WTC11 (cell line): ENCODE data around the gene JMJD4. TPM values are rescaled to one million over a fixed set of nuclear protein-coding genes. Genes with fewer than 3 reads are reported as not detected.

Source experiments
- ATAC-seq: fragments of 200-7000 bp; cut with Tn5 transposase; 2 replicates; pipeline ENCODE4 v1.10.0; 2021; ENCODE audit warnings: mild to moderate bottlenecking, moderate library complexity
- CTCF ChIA-PET: fragments of 300-600 bp; sonication (Branson Sonifier 250); formaldehyde crosslinking; loops from one replicate; lab custom pipeline; 2021; ENCODE audit warnings: antibody characterized with exemption; lab: Charles Lee
- POLR2A ChIA-PET: fragments of 350-600 bp; sonication (Branson Sonifier 250); formaldehyde crosslinking; loops from one replicate; lab custom pipeline; 2021; ENCODE audit warnings: antibody characterized with exemption; lab: Charles Lee
- DNase-seq: peaks from one replicate; pipeline ENCODE4 v3.0.0; 2021; ENCODE audit warnings: low spot score
- H3K27ac Mint-ChIP-seq: 2 replicates; pipeline ENCODE4 v1.8.0; 2021; ENCODE audit warnings: mixed read lengths
- H3K27me3 Mint-ChIP-seq: 2 replicates; pipeline ENCODE4 v1.8.0; 2021; ENCODE audit warnings: low read depth, mild to moderate bottlenecking, moderate library complexity, mixed read lengths
- H3K36me3 Mint-ChIP-seq: 2 replicates; pipeline ENCODE4 v1.8.0; 2021; ENCODE audit warnings: mixed read lengths
- H3K4me1 Mint-ChIP-seq: 2 replicates; pipeline ENCODE4 v1.8.0; 2022; ENCODE audit warnings: mixed read lengths
- H3K4me3 Mint-ChIP-seq: 2 replicates; pipeline ENCODE4 v1.8.0; 2021; ENCODE audit warnings: mild to moderate bottlenecking, moderate library complexity, mixed read lengths
- H3K9me3 Mint-ChIP-seq: 2 replicates; pipeline ENCODE4 v1.8.0; 2021; ENCODE audit warnings: mixed read lengths
- ARID4B ChIP-seq: sonication (generic); formaldehyde crosslinking; IDR thresholded peaks from 2 replicates; pipeline ENCODE4 v1.8.0; 2023; ENCODE audit warnings: missing genetic modification reagents, mild to moderate bottlenecking, borderline replicate concordance
- ATF1 ChIP-seq: sonication (generic); formaldehyde crosslinking; IDR thresholded peaks from 2 replicates; pipeline ENCODE4 v1.8.1; 2023; ENCODE audit warnings: mild to moderate bottlenecking, moderate library complexity, missing genetic modification reagents
- CBFB ChIP-seq: sonication (generic); formaldehyde crosslinking; IDR thresholded peaks from 2 replicates; pipeline ENCODE4 v1.8.1; 2022; ENCODE audit warnings: mild to moderate bottlenecking, low read depth, missing genetic modification reagents
- CTCF ChIP-seq: fragments of 200-600 bp; IDR thresholded peaks from 2 replicates; pipeline ENCODE4 v1.8.0; 2022; ENCODE audit warnings: antibody characterized with exemption
- FOXK1 ChIP-seq: sonication (generic); formaldehyde crosslinking; IDR thresholded peaks from 2 replicates; pipeline ENCODE4 v1.8.0; 2022; ENCODE audit warnings: mild to moderate bottlenecking, moderate library complexity, missing genetic modification reagents
- GABPB1 ChIP-seq: sonication (generic); formaldehyde crosslinking; IDR thresholded peaks from 2 replicates; pipeline ENCODE4 v1.8.1; 2023; ENCODE audit warnings: mild to moderate bottlenecking, missing genetic modification reagents
- GTF2I ChIP-seq: fragments of 250-450 bp; sonication (Bioruptor Pico); conservative IDR thresholded peaks from 2 replicates; pipeline ENCODE4 v1.4.0; 2021; ENCODE audit warnings: mild to moderate bottlenecking
- JAZF1 ChIP-seq: fragments of 250-450 bp; sonication (Bioruptor Pico); IDR thresholded peaks from 2 replicates; pipeline ENCODE4 v1.9.0; 2021; ENCODE audit warnings: moderate library complexity, mild to moderate bottlenecking, inconsistent platforms
- KAT7 ChIP-seq: sonication (generic); formaldehyde crosslinking; IDR thresholded peaks from 2 replicates; pipeline ENCODE4 v1.8.1; 2023; ENCODE audit warnings: missing genetic modification reagents, mild to moderate bottlenecking, borderline replicate concordance
- NFATC4 ChIP-seq: fragments of 250-450 bp; sonication (Bioruptor Pico); IDR thresholded peaks from 2 replicates; pipeline ENCODE4 v1.9.0; 2021; ENCODE audit warnings: mild to moderate bottlenecking
- RELA ChIP-seq: sonication (generic); formaldehyde crosslinking; IDR thresholded peaks from 2 replicates; pipeline ENCODE4 v1.8.1; 2022; ENCODE audit warnings: missing genetic modification reagents, mild to moderate bottlenecking, borderline replicate concordance
- RORB ChIP-seq: fragments of 250-450 bp; sonication (Bioruptor Pico); IDR thresholded peaks from 2 replicates; pipeline ENCODE4 v1.9.0; 2021; ENCODE audit warnings: mild to moderate bottlenecking
- ZNF532 ChIP-seq: fragments of 250-450 bp; sonication (Bioruptor Pico); IDR thresholded peaks from 2 replicates; pipeline ENCODE4 v1.9.0; 2021; ENCODE audit warnings: mild to moderate bottlenecking, borderline replicate concordance
- total RNA-seq: library from RNA; stranded (reverse); gene quantifications from 3 replicates; pipeline ENCODE4 v1.2.3, GENCODE V29; 2021
- TF ChIP-seq, protein P1 (sequence below): sonication (generic); formaldehyde crosslinking; conservative IDR thresholded peaks from 2 replicates; pipeline ENCODE4 v1.8.1; 2022; ENCODE audit warnings: mild to moderate bottlenecking, missing genetic modification reagents
- TF ChIP-seq, protein P2 (sequence below): sonication (generic); formaldehyde crosslinking; IDR thresholded peaks from 2 replicates; pipeline ENCODE4 v1.8.1; 2023; ENCODE audit warnings: mild to moderate bottlenecking, missing genetic modification reagents, moderate library complexity

Gene JMJD4
- total RNA-seq, 1 experiment from 2014 or later: 13.7 TPM

DNA sequence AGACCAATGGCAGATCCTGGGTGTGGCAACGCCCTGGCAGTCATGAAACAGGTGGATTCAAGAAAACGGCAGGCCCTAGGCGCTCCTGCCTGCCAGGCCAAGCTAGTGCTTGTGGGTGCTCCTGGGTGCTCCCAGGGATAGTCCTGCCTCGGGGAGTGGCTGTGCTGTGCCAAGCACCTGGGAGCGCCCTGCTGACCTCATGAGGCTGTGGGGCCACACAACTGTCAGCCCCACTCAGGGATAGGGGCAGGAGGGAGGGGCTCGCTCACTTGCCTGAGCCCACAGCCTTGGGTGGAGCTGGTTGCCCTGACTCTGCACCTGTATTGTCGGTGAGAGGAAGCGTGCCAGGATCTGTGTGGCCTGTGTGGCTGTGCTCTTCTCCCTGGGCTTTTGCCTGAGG is 9.6 kb upstream of the JMJD4 start (continued):
- TF ChIP-seq ZNF532 (CRISPR knock-in tag) (no peak), RELA (no peak), RORB (no peak), GTF2I (CRISPR knock-in tag) (no peak)

GRCh38 chr1:227742738-227743715 is 7.9 kb upstream of the JMJD4 start:
- CTCF ChIA-PET: interaction anchor here (1.7 to 3.2 kb wide), 2 partner anchors 13 to 210 kb away, joined by 4 to 13 read pairs; no protein-coding TSS in a partner anchor
- Mint-ChIP-seq H3K27me3 (no peaks in the 10 kb centered on the region), H3K4me3 (no peak overlapping the region), H3K36me3 (no peaks in the 10 kb centered on the region; the same call in 1 of the 2 replicates), H3K9me3 (no peaks in the 10 kb centered on the region), H3K4me1 (peaks cover 12% of the 10 kb centered on the region), H3K27ac (no peak overlapping the region)
- POLR2A ChIA-PET: no interaction called here
- 0 out of 2 replicates have a peak, but pooled peaks have one; percentile 14 for TF ChIP-seq CTCF
- TF ChIP-seq, protein P1, sequence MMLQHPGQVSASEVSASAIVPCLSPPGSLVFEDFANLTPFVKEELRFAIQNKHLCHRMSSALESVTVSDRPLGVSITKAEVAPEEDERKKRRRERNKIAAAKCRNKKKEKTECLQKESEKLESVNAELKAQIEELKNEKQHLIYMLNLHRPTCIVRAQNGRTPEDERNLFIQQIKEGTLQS: no peak
- DNase-seq (no peak), ATAC-seq (peak; percentile 71)

DNA sequence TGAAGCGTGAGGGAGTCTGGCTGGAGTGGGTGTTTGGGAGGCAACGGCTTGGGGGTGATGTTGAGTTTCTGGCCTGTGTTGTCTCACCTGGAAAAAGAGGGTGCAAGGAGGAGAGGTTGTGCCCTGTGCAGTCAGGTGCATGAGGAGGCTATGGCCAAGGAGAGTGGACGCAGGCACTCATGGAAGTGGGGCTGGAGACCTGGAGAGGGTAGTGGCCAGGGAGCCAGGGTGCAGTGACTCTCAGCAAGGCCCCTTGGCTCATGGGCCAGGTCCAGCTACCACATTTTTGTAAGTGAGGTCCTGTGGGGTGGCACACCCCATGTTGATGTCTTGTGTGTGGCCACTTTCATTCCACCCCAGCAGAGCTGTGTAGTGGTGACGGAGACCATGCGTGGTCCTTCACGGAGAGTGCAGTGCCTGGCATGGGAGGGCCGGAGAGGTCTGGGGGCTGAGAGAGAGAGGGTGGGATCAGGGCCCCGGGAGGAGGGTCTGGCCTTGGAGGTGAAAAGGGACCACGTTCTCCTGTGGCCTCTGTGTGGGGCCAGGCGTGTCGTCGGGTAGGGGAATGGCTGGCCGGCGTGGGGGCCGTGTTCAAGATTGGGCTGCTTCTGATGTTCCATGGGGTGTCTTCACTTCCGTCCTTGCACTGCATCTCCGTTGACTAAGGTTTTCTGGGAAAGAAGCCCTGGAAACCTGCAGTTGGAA is 6.2 kb upstream of the JMJD4 start:
- TF ChIP-seq JAZF1 (CRISPR knock-in tag) (no peak), NFATC4 (CRISPR knock-in tag) (no peak), ATF1 (CRISPR knock-in tag) (no peak)
- TF ChIP-seq, all 79 proteins: peak for 0

DNA sequence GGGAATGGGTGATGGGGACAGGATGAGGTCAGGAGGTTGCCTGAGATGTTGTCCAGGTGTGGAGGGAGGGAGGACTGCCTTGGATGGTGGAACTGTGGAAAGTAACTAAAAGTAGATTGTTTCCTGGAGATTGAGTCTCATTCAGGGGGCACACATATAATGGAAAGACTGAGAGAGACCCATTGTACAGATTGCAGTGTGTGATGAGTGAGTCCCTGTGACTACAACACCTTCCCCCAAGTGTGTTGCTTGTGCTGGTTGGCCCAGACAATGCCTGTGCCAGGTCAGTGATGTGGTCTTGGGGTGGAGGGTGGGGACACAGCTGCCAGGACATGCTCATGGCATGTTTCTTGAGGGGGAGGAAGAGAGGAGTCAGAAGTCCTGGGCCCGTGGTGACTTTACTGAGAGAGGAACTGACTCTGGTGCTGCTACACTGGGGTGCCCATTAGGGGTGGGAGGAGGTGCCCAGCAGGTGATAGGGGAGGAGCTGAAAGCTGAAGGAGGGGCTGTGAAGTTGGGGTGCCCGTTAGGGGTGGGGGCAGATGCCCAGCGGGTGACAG is 5.4 kb upstream of the JMJD4 start:
- ATAC-seq (no peak), DNase-seq (no peak)
- no peak overlapping the region for H3K4me3 Mint-ChIP-seq
- CTCF ChIA-PET: interaction anchor here (1.3 kb wide), 1 partner anchor 10 kb away, joined by 4 read pairs; no protein-coding TSS in a partner anchor
- H3K4me1 Mint-ChIP-seq: peaks cover 18% of the 10 kb centered on the region
- POLR2A ChIA-PET: no interaction called here
- H3K9me3 Mint-ChIP-seq: no peaks in the 10 kb centered on the region
- H3K27me3 Mint-ChIP-seq: no peaks in the 10 kb centered on the region
- 0 out of 2 replicates have a peak overlapping the region, but pooled peaks have one; percentile 8 for H3K27ac Mint-ChIP-seq
- H3K36me3 Mint-ChIP-seq: no peaks in the 10 kb centered on the region
- TF ChIP-seq, protein P2, sequence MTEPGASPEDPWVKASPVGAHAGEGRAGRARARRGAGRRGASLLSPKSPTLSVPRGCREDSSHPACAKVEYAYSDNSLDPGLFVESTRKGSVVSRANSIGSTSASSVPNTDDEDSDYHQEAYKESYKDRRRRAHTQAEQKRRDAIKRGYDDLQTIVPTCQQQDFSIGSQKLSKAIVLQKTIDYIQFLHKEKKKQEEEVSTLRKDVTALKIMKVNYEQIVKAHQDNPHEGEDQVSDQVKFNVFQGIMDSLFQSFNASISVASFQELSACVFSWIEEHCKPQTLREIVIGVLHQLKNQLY (CRISPR knock-in tag): no peak
- no peak for TF ChIP-seq CBFB
- TF ChIP-seq GABPB1 (CRISPR knock-in tag): no peak
- TF ChIP-seq JAZF1 (CRISPR knock-in tag): no peak
- no peak for TF ChIP-seq FOXK1 (CRISPR knock-in tag)
- TF ChIP-seq KAT7: no peak
- TF ChIP-seq ARID4B (CRISPR knock-in tag): no peak

More for the DNA sequence above, 6.2 kb upstream of the JMJD4 start:
- peaks cover 15% of the 10 kb centered on the region for H3K4me1 Mint-ChIP-seq
- ChIA-PET POLR2A (no interaction called here), CTCF (interaction anchor here (1.3 kb wide), 1 partner anchor 11 kb away, joined by 4 read pairs; no protein-coding TSS in a partner anchor)
- DNase-seq (no peak), ATAC-seq (no peak)
- H3K27ac Mint-ChIP-seq: peak overlapping the region; percentile 7; the same call in 1 of the 2 replicates
- H3K9me3 Mint-ChIP-seq: no peaks in the 10 kb centered on the region
- no peaks in the 10 kb centered on the region for H3K27me3 Mint-ChIP-seq
- H3K36me3 Mint-ChIP-seq: no peaks in the 10 kb centered on the region
- no peak overlapping the region for H3K4me3 Mint-ChIP-seq
